ENCODE measurements around the gene SASH1.

DNA sequence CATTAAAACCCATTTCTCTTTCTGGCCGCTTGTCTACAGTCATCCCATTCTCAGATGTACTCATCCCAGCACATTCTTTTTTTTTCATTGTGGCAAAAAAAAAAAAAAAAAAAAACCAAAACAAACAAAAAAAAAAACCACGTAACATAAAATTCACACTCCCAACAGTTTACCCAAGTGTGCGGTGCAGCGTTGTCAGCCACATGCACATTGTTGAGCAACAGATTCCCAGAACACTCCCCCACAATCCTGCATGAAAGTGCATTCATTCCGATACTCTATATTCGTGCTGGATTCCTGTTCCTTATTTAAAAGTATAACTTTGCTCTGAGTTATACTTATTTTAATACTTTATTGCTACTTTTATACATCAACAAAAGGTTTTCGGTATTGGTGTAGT, 96.0 kb downstream of the SASH1 start:
- TF ChIP-seq, protein P1, sequence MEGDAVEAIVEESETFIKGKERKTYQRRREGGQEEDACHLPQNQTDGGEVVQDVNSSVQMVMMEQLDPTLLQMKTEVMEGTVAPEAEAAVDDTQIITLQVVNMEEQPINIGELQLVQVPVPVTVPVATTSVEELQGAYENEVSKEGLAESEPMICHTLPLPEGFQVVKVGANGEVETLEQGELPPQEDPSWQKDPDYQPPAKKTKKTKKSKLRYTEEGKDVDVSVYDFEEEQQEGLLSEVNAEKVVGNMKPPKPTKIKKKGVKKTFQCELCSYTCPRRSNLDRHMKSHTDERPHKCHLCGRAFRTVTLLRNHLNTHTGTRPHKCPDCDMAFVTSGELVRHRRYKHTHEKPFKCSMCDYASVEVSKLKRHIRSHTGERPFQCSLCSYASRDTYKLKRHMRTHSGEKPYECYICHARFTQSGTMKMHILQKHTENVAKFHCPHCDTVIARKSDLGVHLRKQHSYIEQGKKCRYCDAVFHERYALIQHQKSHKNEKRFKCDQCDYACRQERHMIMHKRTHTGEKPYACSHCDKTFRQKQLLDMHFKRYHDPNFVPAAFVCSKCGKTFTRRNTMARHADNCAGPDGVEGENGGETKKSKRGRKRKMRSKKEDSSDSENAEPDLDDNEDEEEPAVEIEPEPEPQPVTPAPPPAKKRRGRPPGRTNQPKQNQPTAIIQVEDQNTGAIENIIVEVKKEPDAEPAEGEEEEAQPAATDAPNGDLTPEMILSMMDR (IDR thresholded peaks at IDR 0.05): no peak
- TF ChIP-seq POLR2AphosphoS5 (IDR thresholded peaks at IDR 0.05): no peak
